ENCODE measurements around the gene PDZD2.

GRCh38 chr5:31824869-31825517, 186.1 kb downstream of the PDZD2 start:
- TF ChIP-seq EZH2 (IDR thresholded peaks at IDR 0.05; ENCODE audit: borderline replicate concordance, low read length) (peak; percentile 25), CTCF (conservative IDR thresholded peaks at IDR 0.05 in 1 of 2, IDR thresholded peaks at IDR 0.05 in 1 of 2; ENCODE audit: extremely low read depth in 1 of 2, insufficient read depth in 1 of 2, low read depth in 1 of 2, low read length in 2 of 2) (no peak)

Data from mammary epithelial cell (primary cell).